PC-9 (cell line): ENCODE results near the gene UNC5C.

Source experiments
- EZH2 ChIP-seq: fragments of 200-600 bp; sonication (generic); IDR thresholded peaks from 2 replicates; pipeline ENCODE4 v1.8.0; 2017; ENCODE audit warnings: antibody characterized with exemption, low read depth
- TF ChIP-seq, protein P1 (sequence below): fragments of 200-600 bp; sonication (generic); conservative IDR thresholded peaks from 2 replicates; pipeline ENCODE4 v1.6.1; 2017; ENCODE audit warnings: mixed run types, antibody characterized with exemption, mild to moderate bottlenecking, moderate library complexity

DNA sequence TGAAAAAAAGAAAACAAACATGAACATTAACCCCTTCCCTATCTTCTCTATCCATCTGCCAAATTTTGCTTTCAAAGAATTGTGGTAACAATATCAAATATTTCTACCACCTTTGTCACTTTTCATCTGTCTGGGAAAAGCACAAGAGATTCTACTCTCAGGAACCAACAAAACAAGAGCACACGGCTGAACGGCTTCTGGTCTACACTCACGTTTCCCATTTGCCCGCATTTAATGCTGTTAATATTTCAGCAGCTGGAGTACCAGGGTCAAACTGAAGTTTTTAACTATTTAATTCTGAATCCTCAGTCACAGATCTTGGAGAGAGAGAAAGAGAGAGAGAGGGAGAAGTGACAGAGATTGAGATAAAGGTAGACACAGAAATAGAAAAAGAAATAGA lies 91.4 kb downstream of the UNC5C start:
- TF ChIP-seq, protein P1, sequence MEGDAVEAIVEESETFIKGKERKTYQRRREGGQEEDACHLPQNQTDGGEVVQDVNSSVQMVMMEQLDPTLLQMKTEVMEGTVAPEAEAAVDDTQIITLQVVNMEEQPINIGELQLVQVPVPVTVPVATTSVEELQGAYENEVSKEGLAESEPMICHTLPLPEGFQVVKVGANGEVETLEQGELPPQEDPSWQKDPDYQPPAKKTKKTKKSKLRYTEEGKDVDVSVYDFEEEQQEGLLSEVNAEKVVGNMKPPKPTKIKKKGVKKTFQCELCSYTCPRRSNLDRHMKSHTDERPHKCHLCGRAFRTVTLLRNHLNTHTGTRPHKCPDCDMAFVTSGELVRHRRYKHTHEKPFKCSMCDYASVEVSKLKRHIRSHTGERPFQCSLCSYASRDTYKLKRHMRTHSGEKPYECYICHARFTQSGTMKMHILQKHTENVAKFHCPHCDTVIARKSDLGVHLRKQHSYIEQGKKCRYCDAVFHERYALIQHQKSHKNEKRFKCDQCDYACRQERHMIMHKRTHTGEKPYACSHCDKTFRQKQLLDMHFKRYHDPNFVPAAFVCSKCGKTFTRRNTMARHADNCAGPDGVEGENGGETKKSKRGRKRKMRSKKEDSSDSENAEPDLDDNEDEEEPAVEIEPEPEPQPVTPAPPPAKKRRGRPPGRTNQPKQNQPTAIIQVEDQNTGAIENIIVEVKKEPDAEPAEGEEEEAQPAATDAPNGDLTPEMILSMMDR = no peak
- no peak for TF ChIP-seq EZH2
